ENCODE data around the gene SPZ1. TPM values are rescaled to one million over a fixed set of nuclear protein-coding genes. Genes with fewer than 3 reads are reported as not detected.

Gene SPZ1
- total and polyA plus RNA-seq, 10 of the 15 experiments (the other 5 are each of a cell fraction or from before 2014, with no cell fraction given) = not detected

GRCh38 chr5:80299601-80300000 is 20.2 kb upstream of the SPZ1 start:
- Histone ChIP-seq H3K9me3 (replicated peaks; ENCODE audit: control insufficient read depth, insufficient read depth, low read length) (no peaks in the 10 kb centered on the region), H3K4me1 (ENCODE audit: control insufficient read depth, insufficient read depth, low read length) (no peaks in the 10 kb centered on the region), H3K36me3 (ENCODE audit: control insufficient read depth in 2 of 2, insufficient read depth in 2 of 2, low read length in 1 of 2) (no peaks in the 10 kb centered on the region), H3K4me2 (ENCODE audit: control insufficient read depth, insufficient read depth) (no peak overlapping the region), H3K27ac (ENCODE audit: control insufficient read depth, insufficient read depth) (no peak overlapping the region), H3K9ac (ENCODE audit: control insufficient read depth, insufficient read depth, low read length) (no peak overlapping the region), H3K27me3 (replicated peaks in 1 of 2; ENCODE audit: control insufficient read depth in 2 of 2, insufficient read depth in 2 of 2, low read length in 1 of 2) (no peaks in the 10 kb centered on the region), H2AFZ (ENCODE audit: control insufficient read depth, low read depth, low read length) (no peak overlapping the region), H4K20me1 (ENCODE audit: control insufficient read depth, insufficient read depth) (no peaks in the 10 kb centered on the region), H3K79me2 (ENCODE audit: control insufficient read depth, insufficient read depth, low read length) (no peaks in the 10 kb centered on the region), H3K4me3 (no peak overlapping the region)
- intact Hi-C loops (cut with micrococcal nuclease; ENCODE audit: unreplicated experiment) (no loop called here), in situ Hi-C loops (cut with MboI) (loop anchor here (5.0 kb wide), 1 partner anchor 207 kb away; no protein-coding TSS in a partner anchor)
- 55% methylated on average over 8 of the region's 8 CpGs for WGBS (ENCODE audit: insufficient coverage, insufficient replicate concordance, low lambda C conversion rate, missing lambda C conversion rate)
- DNase-seq (ENCODE audit: low read depth, low spot score) = no peak
- ATAC-seq = no peak
- no peak for FAIRE-seq
- ChIA-PET CTCF (no interaction called here), SMC1A (ENCODE audit: uncharacterized antibody, unreplicated experiment) (no interaction called here), POLR2A (no interaction called here), RAD21 (ENCODE audit: unreplicated experiment) (no interaction called here)
- TF ChIP-seq, protein P1, sequence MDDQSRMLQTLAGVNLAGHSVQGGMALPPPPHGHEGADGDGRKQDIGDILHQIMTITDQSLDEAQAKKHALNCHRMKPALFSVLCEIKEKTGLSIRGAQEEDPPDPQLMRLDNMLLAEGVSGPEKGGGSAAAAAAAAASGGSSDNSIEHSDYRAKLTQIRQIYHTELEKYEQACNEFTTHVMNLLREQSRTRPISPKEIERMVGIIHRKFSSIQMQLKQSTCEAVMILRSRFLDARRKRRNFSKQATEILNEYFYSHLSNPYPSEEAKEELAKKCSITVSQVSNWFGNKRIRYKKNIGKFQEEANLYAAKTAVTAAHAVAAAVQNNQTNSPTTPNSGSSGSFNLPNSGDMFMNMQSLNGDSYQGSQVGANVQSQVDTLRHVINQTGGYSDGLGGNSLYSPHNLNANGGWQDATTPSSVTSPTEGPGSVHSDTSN (IDR thresholded peaks at IDR 0.05; ENCODE audit: insufficient replicate concordance, low read depth, low read length) = no peak
- TF ChIP-seq, protein P2, sequence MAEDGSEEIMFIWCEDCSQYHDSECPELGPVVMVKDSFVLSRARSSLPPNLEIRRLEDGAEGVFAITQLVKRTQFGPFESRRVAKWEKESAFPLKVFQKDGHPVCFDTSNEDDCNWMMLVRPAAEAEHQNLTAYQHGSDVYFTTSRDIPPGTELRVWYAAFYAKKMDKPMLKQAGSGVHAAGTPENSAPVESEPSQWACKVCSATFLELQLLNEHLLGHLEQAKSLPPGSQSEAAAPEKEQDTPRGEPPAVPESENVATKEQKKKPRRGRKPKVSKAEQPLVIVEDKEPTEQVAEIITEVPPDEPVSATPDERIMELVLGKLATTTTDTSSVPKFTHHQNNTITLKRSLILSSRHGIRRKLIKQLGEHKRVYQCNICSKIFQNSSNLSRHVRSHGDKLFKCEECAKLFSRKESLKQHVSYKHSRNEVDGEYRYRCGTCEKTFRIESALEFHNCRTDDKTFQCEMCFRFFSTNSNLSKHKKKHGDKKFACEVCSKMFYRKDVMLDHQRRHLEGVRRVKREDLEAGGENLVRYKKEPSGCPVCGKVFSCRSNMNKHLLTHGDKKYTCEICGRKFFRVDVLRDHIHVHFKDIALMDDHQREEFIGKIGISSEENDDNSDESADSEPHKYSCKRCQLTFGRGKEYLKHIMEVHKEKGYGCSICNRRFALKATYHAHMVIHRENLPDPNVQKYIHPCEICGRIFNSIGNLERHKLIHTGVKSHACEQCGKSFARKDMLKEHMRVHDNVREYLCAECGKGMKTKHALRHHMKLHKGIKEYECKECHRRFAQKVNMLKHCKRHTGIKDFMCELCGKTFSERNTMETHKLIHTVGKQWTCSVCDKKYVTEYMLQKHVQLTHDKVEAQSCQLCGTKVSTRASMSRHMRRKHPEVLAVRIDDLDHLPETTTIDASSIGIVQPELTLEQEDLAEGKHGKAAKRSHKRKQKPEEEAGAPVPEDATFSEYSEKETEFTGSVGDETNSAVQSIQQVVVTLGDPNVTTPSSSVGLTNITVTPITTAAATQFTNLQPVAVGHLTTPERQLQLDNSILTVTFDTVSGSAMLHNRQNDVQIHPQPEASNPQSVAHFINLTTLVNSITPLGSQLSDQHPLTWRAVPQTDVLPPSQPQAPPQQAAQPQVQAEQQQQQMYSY (CRISPR knock-in tag; IDR thresholded peaks at IDR 0.05) = no peak
- no peak for TF ChIP-seq EGR1 (IDR thresholded peaks at IDR 0.05; ENCODE audit: borderline replicate concordance in 1 of 2, low read depth in 2 of 2, low read length in 2 of 2)
- no peak for TF ChIP-seq MTA3 (IDR thresholded peaks at IDR 0.05; ENCODE audit: borderline replicate concordance, low read length)
- TF ChIP-seq SMAD1 (IDR thresholded peaks at IDR 0.05; ENCODE audit: low read depth, partially characterized antibody) = no peak
- TF ChIP-seq, protein P3, sequence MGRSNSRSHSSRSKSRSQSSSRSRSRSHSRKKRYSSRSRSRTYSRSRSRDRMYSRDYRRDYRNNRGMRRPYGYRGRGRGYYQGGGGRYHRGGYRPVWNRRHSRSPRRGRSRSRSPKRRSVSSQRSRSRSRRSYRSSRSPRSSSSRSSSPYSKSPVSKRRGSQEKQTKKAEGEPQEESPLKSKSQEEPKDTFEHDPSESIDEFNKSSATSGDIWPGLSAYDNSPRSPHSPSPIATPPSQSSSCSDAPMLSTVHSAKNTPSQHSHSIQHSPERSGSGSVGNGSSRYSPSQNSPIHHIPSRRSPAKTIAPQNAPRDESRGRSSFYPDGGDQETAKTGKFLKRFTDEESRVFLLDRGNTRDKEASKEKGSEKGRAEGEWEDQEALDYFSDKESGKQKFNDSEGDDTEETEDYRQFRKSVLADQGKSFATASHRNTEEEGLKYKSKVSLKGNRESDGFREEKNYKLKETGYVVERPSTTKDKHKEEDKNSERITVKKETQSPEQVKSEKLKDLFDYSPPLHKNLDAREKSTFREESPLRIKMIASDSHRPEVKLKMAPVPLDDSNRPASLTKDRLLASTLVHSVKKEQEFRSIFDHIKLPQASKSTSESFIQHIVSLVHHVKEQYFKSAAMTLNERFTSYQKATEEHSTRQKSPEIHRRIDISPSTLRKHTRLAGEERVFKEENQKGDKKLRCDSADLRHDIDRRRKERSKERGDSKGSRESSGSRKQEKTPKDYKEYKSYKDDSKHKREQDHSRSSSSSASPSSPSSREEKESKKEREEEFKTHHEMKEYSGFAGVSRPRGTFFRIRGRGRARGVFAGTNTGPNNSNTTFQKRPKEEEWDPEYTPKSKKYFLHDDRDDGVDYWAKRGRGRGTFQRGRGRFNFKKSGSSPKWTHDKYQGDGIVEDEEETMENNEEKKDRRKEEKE (IDR thresholded peaks at IDR 0.05) = no peak
- TF ChIP-seq SUPT20H (IDR thresholded peaks at IDR 0.05; ENCODE audit: borderline replicate concordance, control insufficient read depth, low read depth, low read length) = no peak
- TF ChIP-seq CBFB (IDR thresholded peaks at IDR 0.05; ENCODE audit: low read depth) = no peak
- BruUV-seq (replicated peaks) = no TSS peak

Data from GM12878 (cell line).